K562 (cell line): ENCODE data around the gene PLCD4. TPM values are rescaled to one million over a fixed set of nuclear protein-coding genes. Genes with fewer than 3 reads are reported as not detected.

ENCODE experiments used
- GABPA ChIP-seq: fragments of 200-800 bp; sonication (Bioruptor generic); conservative IDR thresholded peaks from 2 replicates; pipeline ENCODE4 v1.6.1; 2016; ENCODE audit warnings: low read depth, missing genetic modification characterization, missing compliant biosample characterization
- KDM5B ChIP-seq: fragments of 200-600 bp; sonication (generic); IDR thresholded peaks from 2 replicates; pipeline ENCODE4 v1.6.1; 2012; ENCODE audit warnings: low read depth, mild to moderate bottlenecking, moderate library complexity, low read length, control low read depth, inconsistent platforms; ENCODE audit not compliant: insufficient replicate concordance
- RCOR1 ChIP-seq, 2 experiments: IDR thresholded peaks; 2 replicates each; pipeline ENCODE4 v1.6.1; 2012; ENCODE audit warnings: low read depth in 2 of 2, low read length in 2 of 2, borderline replicate concordance in 1 of 2, improper control_type of control experiment in 1 of 2
- STAT5A ChIP-seq: IDR thresholded peaks from 2 replicates; pipeline ENCODE4 v1.6.1; 2012; ENCODE audit warnings: low read length, inconsistent platforms, borderline replicate concordance
- TCF3 ChIP-seq: sonication (generic); formaldehyde crosslinking; IDR thresholded peaks from 2 replicates; pipeline ENCODE4 v1.4.0; 2020; ENCODE audit warnings: mild to moderate bottlenecking, missing genetic modification reagents
- ZBED1 ChIP-seq: IDR thresholded peaks from 2 replicates; pipeline ENCODE4 v1.6.1; 2014
- polyA plus RNA-seq, 8 experiments: library from polyadenylated mRNA; depleted of rRNA in 4 of 8; stranded (reverse) in 5 of 8; unstranded in 3 of 8; fragments of >200 nt; fragmentation: Nextera tagmentation in 2 of 8; fragmentation: Illumina TruSeq in 1 of 8; extraction: Ambion mirVana in 2 of 8; extraction: Trizol in 1 of 8; gene quantifications; 2 replicates each; pipeline versions ENCODE4 v1.2.1 to v1.2.3, GENCODE V29; 2011 to 2014; ENCODE audit warnings: inconsistent platforms in 1 of 8, missing spikeins in 1 of 8
- total RNA-seq, 7 experiments: library from RNA; depleted of rRNA in 6 of 7; stranded (reverse); fragments of >200 nt in 6 of 7; fragmentation: Illumina TruSeq in 2 of 7; extraction: Trizol in 2 of 7; gene quantifications; 2 replicates each; pipeline versions ENCODE4 v1.2.1 to v1.2.3, GENCODE V29; 2011 to 2021; ENCODE audit warnings: low replicate concordance in 1 of 7
- TF ChIP-seq, protein P1 (sequence below): sonication (generic); formaldehyde crosslinking; IDR thresholded peaks from 2 replicates; pipeline ENCODE4 v1.8.0; 2023; ENCODE audit warnings: missing genetic modification reagents, mild to moderate bottlenecking, borderline replicate concordance
- TF ChIP-seq, protein P2 (sequence below): fragments of 250-450 bp; sonication (Bioruptor Pico); IDR thresholded peaks from 2 replicates; pipeline ENCODE4 v1.8.0; 2022; ENCODE audit warnings: inconsistent platforms
- TF ChIP-seq, protein P3 (sequence below): fragments of 150-350 bp; IDR thresholded peaks from 2 replicates; pipeline ENCODE4 v1.6.1; 2014; ENCODE audit warnings: low read depth, mild to moderate bottlenecking, low read length, borderline replicate concordance
- TF ChIP-seq, protein P4 (sequence below), 2 experiments: fragments of 150-350 bp in 1 of 2; IDR thresholded peaks; 2 replicates each; pipeline ENCODE4 v1.6.1; 2012 to 2016; ENCODE audit warnings: low read depth in 2 of 2, low read length in 2 of 2, mild to moderate bottlenecking in 1 of 2, moderate library complexity in 1 of 2

PLCD4 gene
- total and polyA plus RNA-seq, 9 of the 15 experiments (the other 6 are each of a cell fraction or from before 2014, with no cell fraction given) = 0.13 to 0.38 TPM; not detected in 7

DNA sequence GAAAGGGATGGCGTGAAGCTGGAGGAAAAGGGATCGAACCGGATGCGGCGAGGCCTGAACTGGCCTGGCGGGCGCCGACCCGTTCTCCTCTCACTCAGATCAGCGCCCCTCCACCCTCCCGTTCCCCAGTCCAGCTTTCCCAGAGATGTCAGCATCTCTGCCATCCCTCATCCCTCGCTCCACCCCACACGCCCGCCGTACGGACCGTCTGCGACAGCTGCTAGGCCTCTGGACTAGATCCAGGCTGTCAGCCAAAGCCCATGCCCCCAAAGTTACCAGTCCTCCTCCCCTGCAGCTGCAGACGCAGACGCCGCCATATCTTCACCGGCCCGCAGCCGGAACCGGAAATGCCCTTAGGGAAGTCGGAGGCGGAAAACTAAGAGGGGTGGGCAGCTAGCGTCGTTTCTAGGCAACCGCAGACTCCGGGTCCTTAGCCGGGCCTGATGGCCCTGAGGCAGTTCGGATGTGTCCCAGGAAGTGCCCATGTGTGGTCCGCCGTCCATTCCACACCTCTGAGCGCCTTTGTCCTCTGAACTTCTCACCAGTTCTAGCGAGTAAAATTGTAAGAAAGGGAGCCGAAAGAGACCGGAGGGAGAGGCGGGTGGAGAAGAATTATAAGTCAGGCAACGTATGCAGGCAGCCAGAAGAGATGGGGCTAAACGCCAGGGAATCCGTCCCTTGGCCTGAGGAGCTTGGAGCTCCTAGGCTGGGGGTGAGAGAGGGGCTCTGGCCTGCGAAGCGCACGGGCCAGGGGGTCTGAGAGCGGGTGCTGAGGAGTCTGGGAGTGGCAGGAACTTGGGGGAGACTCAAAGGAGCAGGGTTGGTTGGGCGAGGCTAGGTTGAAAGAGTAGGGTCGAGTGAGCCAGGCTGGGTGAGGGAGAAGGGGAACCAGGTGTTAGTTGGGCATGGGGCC is 64.2 kb downstream of the PLCD4 start, which contains the start of the genes RNF25 and STK36 (continued):
- TF ChIP-seq, protein P1, sequence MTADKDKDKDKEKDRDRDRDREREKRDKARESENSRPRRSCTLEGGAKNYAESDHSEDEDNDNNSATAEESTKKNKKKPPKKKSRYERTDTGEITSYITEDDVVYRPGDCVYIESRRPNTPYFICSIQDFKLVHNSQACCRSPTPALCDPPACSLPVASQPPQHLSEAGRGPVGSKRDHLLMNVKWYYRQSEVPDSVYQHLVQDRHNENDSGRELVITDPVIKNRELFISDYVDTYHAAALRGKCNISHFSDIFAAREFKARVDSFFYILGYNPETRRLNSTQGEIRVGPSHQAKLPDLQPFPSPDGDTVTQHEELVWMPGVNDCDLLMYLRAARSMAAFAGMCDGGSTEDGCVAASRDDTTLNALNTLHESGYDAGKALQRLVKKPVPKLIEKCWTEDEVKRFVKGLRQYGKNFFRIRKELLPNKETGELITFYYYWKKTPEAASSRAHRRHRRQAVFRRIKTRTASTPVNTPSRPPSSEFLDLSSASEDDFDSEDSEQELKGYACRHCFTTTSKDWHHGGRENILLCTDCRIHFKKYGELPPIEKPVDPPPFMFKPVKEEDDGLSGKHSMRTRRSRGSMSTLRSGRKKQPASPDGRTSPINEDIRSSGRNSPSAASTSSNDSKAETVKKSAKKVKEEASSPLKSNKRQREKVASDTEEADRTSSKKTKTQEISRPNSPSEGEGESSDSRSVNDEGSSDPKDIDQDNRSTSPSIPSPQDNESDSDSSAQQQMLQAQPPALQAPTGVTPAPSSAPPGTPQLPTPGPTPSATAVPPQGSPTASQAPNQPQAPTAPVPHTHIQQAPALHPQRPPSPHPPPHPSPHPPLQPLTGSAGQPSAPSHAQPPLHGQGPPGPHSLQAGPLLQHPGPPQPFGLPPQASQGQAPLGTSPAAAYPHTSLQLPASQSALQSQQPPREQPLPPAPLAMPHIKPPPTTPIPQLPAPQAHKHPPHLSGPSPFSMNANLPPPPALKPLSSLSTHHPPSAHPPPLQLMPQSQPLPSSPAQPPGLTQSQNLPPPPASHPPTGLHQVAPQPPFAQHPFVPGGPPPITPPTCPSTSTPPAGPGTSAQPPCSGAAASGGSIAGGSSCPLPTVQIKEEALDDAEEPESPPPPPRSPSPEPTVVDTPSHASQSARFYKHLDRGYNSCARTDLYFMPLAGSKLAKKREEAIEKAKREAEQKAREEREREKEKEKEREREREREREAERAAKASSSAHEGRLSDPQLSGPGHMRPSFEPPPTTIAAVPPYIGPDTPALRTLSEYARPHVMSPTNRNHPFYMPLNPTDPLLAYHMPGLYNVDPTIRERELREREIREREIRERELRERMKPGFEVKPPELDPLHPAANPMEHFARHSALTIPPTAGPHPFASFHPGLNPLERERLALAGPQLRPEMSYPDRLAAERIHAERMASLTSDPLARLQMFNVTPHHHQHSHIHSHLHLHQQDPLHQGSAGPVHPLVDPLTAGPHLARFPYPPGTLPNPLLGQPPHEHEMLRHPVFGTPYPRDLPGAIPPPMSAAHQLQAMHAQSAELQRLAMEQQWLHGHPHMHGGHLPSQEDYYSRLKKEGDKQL (CRISPR knock-in tag) = no peak
- TF ChIP-seq TCF3 (CRISPR knock-in tag) (no peak), RCOR1 (IDR thresholded peaks at IDR 0.05; ENCODE audit: borderline replicate concordance in 1 of 2, low read depth in 2 of 2, low read length in 2 of 2) (peak in 1 of 2 experiments; percentile 35; a peak in 1 of 4 replicates), ZBED1 (no peak), GABPA (peak; percentile 96), STAT5A (no peak), KDM5B (peak; percentile 80)
- TF ChIP-seq, protein P2, sequence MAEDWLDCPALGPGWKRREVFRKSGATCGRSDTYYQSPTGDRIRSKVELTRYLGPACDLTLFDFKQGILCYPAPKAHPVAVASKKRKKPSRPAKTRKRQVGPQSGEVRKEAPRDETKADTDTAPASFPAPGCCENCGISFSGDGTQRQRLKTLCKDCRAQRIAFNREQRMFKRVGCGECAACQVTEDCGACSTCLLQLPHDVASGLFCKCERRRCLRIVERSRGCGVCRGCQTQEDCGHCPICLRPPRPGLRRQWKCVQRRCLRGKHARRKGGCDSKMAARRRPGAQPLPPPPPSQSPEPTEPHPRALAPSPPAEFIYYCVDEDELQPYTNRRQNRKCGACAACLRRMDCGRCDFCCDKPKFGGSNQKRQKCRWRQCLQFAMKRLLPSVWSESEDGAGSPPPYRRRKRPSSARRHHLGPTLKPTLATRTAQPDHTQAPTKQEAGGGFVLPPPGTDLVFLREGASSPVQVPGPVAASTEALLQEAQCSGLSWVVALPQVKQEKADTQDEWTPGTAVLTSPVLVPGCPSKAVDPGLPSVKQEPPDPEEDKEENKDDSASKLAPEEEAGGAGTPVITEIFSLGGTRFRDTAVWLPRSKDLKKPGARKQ = no peak
- TF ChIP-seq, protein P3, sequence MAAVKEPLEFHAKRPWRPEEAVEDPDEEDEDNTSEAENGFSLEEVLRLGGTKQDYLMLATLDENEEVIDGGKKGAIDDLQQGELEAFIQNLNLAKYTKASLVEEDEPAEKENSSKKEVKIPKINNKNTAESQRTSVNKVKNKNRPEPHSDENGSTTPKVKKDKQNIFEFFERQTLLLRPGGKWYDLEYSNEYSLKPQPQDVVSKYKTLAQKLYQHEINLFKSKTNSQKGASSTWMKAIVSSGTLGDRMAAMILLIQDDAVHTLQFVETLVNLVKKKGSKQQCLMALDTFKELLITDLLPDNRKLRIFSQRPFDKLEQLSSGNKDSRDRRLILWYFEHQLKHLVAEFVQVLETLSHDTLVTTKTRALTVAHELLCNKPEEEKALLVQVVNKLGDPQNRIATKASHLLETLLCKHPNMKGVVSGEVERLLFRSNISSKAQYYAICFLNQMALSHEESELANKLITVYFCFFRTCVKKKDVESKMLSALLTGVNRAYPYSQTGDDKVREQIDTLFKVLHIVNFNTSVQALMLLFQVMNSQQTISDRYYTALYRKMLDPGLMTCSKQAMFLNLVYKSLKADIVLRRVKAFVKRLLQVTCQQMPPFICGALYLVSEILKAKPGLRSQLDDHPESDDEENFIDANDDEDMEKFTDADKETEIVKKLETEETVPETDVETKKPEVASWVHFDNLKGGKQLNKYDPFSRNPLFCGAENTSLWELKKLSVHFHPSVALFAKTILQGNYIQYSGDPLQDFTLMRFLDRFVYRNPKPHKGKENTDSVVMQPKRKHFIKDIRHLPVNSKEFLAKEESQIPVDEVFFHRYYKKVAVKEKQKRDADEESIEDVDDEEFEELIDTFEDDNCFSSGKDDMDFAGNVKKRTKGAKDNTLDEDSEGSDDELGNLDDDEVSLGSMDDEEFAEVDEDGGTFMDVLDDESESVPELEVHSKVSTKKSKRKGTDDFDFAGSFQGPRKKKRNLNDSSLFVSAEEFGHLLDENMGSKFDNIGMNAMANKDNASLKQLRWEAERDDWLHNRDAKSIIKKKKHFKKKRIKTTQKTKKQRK = no peak
- TF ChIP-seq, protein P4, sequence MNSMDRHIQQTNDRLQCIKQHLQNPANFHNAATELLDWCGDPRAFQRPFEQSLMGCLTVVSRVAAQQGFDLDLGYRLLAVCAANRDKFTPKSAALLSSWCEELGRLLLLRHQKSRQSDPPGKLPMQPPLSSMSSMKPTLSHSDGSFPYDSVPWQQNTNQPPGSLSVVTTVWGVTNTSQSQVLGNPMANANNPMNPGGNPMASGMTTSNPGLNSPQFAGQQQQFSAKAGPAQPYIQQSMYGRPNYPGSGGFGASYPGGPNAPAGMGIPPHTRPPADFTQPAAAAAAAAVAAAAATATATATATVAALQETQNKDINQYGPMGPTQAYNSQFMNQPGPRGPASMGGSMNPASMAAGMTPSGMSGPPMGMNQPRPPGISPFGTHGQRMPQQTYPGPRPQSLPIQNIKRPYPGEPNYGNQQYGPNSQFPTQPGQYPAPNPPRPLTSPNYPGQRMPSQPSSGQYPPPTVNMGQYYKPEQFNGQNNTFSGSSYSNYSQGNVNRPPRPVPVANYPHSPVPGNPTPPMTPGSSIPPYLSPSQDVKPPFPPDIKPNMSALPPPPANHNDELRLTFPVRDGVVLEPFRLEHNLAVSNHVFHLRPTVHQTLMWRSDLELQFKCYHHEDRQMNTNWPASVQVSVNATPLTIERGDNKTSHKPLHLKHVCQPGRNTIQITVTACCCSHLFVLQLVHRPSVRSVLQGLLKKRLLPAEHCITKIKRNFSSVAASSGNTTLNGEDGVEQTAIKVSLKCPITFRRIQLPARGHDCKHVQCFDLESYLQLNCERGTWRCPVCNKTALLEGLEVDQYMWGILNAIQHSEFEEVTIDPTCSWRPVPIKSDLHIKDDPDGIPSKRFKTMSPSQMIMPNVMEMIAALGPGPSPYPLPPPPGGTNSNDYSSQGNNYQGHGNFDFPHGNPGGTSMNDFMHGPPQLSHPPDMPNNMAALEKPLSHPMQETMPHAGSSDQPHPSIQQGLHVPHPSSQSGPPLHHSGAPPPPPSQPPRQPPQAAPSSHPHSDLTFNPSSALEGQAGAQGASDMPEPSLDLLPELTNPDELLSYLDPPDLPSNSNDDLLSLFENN (IDR thresholded peaks at IDR 0.05; ENCODE audit: low read depth in 2 of 2, low read length in 2 of 2) = 0 out of 4 replicates have a peak, but pooled peaks of 1 of the 2 experiments have one; percentile 39
